NB4 (cell line): ENCODE measurements around the gene SPAG5.

Experiments used
- DNase-seq: peaks from one replicate; pipeline ENCODE4 v3.0.0; 2010; ENCODE audit warnings: low read depth
- H3K4me3 ChIP-seq: one replicate; pipeline ENCODE4 v1.5.1; 2011; ENCODE audit warnings: mild to moderate bottlenecking, low read depth, low read length, moderate library complexity
- MYC ChIP-seq: IDR thresholded peaks from 2 replicates; pipeline ENCODE4 v1.6.1; 2011; ENCODE audit warnings: low read depth, low read length
- POLR2A ChIP-seq: IDR thresholded peaks from 2 replicates; pipeline ENCODE4 v1.6.1; 2011; ENCODE audit warnings: mild to moderate bottlenecking; ENCODE audit not compliant: insufficient read length; ENCODE audit errors: extremely low read depth
- TF ChIP-seq, protein P1 (sequence below): IDR thresholded peaks from one replicate; pipeline ENCODE4 v1.5.1; 2012; ENCODE audit warnings: low read depth, low read length
- TF ChIP-seq, protein P2 (sequence below): IDR thresholded peaks from 2 replicates; pipeline ENCODE4 v1.6.1; 2011; ENCODE audit warnings: low read depth, low read length

The SPAG5 gene

DNA sequence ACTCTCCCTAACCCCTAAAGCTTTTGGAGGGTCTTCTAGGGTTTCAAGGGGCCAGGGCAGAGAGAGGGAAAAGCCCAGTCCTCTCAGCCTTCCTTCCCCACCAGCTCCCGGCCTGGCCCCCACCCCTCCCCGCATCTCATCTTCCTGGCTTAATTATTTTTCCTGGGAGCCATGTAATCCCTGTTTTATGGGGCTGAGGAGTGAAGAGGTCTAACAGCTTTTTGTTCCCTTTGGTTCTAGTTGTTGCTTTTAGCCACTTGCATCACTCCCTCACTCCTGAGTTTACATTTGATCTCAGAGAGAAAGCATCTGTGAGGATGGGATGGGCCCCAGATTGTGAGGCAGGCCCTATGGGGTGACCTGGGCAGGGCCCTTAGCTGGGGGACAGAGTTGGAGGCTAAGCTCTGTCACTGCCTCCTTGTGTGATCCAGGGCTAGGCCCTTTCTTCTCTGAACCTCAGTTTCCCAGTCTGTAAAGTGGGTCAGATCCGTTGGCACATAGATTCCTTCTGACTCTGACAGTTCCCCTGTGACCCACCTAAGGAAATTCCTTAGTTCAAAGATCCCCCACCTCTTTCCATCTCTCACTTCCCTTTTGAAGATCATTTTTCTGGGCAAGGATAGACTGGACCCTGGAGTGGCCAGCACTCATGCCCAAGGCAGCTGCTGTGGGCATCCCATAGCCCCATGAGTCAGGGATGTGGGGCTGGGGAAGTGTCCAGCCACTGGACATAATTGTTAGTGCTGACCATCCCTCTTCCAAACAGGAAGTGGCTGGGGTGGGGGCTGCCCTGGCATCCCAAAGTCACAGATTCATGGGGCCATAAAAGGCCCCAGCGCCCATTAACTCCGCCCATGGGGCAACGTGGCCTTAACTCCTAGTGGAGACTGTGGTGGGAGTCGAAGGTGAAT lies 66.5 kb downstream of the SPAG5 start:
- no peak for TF ChIP-seq MYC
- TF ChIP-seq, protein P1, sequence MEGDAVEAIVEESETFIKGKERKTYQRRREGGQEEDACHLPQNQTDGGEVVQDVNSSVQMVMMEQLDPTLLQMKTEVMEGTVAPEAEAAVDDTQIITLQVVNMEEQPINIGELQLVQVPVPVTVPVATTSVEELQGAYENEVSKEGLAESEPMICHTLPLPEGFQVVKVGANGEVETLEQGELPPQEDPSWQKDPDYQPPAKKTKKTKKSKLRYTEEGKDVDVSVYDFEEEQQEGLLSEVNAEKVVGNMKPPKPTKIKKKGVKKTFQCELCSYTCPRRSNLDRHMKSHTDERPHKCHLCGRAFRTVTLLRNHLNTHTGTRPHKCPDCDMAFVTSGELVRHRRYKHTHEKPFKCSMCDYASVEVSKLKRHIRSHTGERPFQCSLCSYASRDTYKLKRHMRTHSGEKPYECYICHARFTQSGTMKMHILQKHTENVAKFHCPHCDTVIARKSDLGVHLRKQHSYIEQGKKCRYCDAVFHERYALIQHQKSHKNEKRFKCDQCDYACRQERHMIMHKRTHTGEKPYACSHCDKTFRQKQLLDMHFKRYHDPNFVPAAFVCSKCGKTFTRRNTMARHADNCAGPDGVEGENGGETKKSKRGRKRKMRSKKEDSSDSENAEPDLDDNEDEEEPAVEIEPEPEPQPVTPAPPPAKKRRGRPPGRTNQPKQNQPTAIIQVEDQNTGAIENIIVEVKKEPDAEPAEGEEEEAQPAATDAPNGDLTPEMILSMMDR, result no peak
- no peak overlapping the region for H3K4me3 ChIP-seq
- DNase-seq, result no peak

DNA sequence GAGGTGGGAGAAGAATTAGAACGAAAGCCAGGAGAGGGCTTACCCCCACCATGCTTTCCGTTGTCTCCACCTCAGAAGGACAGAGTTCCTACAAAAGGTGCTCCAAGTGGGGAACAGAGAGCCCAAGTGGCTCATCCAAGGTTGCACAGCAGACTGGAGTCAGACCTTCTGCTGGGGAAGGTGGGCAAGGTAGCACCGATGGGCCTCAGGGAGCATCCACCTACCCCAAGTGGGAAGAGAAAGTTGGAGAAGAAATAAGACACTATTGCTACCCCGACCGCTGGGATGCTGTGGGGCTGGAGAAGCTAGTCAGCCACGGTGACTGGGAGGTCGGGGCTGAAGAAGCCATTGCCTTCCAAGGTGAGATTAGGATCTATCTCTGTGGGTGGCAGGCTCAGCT lies 67.9 kb downstream of the SPAG5 start:
- no peak for DNase-seq
- no peak overlapping the region for H3K4me3 ChIP-seq
- TF ChIP-seq MYC (no peak), POLR2A (no peak)
- TF ChIP-seq, protein P2, sequence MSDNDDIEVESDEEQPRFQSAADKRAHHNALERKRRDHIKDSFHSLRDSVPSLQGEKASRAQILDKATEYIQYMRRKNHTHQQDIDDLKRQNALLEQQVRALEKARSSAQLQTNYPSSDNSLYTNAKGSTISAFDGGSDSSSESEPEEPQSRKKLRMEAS, result no peak
- TF ChIP-seq, protein P1, result no peak

DNA sequence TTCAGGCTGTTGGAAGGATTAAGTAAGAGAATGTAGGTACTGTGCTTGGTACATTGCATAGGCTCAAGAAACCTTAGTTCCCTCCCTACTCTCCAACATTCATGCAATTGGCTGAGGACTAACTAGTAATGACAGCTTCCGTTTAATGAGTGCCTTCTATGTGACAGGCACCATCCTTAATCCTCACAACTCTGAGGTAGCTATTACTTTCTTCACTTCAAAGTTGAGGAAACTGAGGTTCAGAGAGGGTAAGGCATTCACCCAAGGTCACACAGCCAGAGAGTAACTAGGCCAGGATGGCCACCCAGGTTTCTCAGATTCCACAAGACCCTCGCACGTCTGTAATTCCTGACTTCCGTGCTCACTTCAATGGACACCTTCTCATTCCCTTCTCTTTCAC lies 68.6 kb downstream of the SPAG5 start:
- no peak for DNase-seq
- TF ChIP-seq, protein P2, result no peak
- TF ChIP-seq MYC (no peak), POLR2A (no peak)
- TF ChIP-seq, protein P1, result no peak
- H3K4me3 ChIP-seq, result no peak overlapping the region

DNA sequence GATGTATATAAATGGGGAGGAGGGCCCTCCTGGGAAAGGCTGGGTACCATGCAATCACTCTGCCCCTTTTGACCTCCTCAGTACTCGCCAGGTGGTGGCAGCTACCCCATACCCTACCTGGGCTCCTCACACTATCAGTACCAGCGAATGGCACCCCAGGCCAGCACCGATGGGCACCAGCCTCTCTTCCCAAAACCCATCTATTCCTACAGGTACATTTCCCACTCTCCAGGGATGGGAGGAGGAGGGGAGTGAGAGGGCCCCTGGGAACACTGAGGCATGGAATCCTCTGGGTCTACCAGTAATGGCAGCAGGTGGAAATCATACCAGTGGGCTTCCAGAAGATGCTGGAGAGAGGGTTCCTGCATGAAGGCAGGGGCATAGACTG lies 69.8 kb downstream of the SPAG5 start:
- no peak for DNase-seq
- TF ChIP-seq POLR2A (no peak), MYC (no peak)
- TF ChIP-seq, protein P1, result no peak
- TF ChIP-seq, protein P2, result no peak
- no peak overlapping the region for H3K4me3 ChIP-seq

DNA sequence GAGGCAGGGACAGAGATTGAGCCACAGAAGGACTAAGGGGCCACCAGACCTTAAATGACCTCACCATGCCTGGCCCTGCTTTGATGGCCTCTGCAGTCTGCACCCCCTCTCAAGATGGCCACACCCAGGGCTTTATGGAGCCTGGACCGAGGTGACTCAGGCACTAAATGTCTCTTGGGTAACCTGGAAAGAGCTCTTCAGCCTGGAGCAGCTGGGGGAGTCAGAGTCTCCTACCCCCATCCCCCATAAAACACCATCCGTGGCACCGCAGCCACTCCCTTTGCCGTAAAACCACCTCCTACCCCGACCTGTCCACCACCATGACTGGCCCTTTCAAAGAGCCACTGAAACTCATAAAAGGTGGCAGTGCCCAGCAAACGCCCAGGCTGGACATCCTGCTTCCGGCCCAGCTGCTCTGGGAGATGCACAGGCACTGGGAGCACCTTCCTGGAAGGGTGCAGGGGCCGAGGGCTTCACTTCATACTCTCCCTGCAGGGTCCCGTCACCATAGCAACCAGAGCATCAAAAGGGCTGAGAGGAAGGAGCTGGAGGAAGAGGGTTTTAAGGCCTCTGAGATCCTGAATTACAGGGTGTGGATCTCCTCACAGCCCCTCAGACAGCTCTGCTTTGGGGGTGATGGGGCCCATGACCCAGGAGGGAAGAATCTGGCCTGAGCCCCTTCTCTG lies 70.4 kb downstream of the SPAG5 start:
- TF ChIP-seq, protein P2, result no peak
- TF ChIP-seq, protein P1, result no peak
- TF ChIP-seq MYC (no peak), POLR2A (no peak)
- DNase-seq, result no peak

More for the DNA sequence above, 70.4 kb downstream of the SPAG5 start:
- H3K4me3 ChIP-seq, result no peak overlapping the region
